ENCODE results near the gene SAP30. TPM values are rescaled to one million over a fixed set of nuclear protein-coding genes. Genes with fewer than 3 reads are reported as not detected.

The SAP30 gene, protein sequence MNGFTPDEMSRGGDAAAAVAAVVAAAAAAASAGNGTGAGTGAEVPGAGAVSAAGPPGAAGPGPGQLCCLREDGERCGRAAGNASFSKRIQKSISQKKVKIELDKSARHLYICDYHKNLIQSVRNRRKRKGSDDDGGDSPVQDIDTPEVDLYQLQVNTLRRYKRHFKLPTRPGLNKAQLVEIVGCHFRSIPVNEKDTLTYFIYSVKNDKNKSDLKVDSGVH
- total RNA-seq: 15.1 TPM
- long read RNA-seq, transcript SAP30-201 (4 exons, 1,108 nt): major isoform, 36 of 44 reads
- long read RNA-seq, partial matches to known transcripts: 7 of 44 reads
- long read RNA-seq, other reads (novel, unspliced or antisense): 1 of 44 reads

DNA sequence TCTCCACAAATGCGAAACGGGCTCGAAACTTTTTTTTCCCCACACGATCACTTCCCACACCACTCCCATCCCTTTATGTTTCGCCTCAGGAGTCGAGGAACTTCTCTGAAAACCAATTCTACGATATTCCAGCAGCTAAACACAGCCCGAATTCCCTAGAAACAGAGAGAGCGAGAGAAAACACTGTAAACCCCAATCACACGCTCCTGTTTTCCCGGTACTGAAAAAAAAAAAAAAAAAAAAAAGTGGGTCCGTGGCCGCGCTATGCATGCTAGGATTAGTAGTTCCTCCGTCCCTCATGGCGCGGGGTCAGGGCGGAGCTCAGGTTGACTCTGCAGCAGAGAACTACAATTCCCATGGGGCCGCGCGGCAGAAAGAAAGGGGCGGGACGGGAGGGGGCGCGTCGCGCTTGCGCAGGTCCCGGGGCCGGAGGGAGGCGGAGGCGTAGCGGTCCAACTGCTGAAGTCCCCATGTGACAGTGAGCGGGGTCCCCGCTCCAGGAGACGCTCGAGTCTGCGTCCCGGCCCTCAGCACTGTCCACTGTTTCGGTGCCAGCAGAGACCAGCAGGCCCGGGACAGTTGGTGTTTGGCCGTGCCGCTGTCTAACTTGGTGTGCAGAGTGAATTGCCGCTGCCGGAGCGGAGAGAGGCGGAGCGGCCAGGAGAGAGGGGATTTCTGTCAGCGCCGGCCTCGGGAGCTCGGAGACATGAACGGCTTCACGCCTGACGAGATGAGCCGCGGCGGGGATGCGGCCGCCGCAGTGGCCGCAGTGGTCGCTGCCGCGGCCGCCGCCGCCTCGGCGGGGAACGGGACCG, at the start of gene SAP30:
Gene SAP30 (plus strand): TSS at position 478 of the 815 bp plus-strand sequence. CDS start 229 bp downstream, at position 707.
- intact Hi-C loops (cut with micrococcal nuclease): loop anchor here (1.0 kb wide), 1 partner anchor 36 kb away; the partner anchor contains the start of gene HMGB2
- peak; percentile 96 for ATAC-seq
- DNase-seq: peak; percentile 99

DNA sequence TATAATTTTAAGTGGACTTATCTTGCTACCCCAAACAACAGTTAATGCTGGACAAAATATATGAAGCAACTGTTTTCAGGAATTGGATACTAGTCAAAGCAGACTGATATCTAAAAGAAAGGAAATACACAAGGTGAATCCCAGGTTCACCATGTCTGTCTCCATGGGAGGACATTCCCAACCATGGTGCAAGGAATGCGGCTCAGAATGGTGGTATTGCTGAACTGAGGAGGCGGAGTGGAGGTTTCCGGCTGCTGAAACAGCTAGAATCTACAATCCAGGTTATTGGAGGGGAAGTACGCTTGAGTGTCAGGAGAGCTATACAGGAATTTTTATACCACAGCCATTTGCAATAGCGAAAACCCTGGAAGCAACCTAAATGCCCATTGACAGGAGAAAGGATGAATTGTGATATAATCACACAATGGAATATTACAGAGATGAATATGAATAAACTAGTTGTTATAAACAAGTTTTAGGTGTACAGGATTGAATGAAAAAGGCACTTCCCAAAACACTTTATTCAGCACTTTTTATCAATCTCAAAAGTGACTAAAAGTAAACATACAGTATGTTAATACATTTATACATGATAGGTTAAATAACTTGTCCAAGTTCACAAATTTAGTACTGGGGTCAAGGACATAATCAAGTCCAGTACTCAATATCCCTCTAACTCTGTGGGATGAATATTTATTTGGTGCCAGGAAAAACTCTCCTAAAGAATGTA, 45.6 kb upstream of the SAP30 start:
- no peak for DNase-seq
- no peak for ATAC-seq
- intact Hi-C loops (cut with micrococcal nuclease): no loop called here

DNA sequence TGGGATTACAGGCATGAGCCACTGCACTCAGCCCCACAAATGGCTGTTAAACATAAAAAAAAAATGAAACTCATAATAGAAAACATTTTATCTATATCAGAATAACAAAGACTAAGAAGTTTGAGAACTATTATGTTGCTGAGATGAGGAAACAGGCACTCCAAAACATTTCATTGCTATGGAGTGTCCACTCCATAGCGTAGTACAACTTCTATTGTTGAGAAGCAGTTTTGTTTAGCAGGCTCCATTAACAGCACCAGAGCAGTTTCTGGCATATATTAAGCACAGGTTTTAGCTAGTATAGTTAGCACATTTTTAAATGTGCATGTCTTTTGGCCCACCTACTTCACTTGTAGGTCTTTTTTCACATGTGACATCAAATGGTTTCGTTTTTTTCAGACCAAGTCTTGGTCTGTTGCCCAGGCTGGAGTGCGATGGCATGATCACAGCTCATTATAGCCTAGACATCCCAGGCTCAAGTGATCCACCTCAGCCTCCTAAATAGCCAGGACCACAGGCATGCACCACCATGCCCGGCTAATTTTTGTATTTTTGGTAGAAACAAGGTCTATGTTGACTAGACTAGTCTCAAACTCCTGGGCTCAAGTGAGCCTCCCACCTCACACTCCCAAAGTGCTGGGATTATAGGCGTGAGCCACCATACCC, 42.4 kb upstream of the SAP30 start:
- DNase-seq: no peak
- peak; percentile 66 for ATAC-seq
- intact Hi-C loops (cut with micrococcal nuclease): no loop called here

DNA sequence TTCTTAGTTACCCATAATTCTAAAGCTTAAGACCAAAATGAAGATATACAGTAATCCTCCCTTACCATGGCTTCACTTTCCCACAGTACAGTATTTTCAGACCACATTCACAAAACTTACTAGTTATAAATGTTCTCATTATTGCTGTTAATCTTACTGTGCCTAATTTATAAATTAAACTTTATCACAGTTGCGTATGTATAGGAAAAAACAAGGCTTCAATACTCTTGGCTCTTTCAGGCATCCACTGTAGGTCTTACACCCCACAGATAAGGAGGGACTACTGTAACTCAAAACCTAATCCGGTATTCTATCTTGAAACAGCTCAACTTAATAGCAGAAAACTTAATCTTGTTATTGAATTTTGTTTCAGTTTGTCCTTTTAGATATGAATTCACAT, 40.2 kb upstream of the SAP30 start:
- DNase-seq: no peak
- ATAC-seq: no peak
- intact Hi-C loops (cut with micrococcal nuclease): no loop called here

DNA sequence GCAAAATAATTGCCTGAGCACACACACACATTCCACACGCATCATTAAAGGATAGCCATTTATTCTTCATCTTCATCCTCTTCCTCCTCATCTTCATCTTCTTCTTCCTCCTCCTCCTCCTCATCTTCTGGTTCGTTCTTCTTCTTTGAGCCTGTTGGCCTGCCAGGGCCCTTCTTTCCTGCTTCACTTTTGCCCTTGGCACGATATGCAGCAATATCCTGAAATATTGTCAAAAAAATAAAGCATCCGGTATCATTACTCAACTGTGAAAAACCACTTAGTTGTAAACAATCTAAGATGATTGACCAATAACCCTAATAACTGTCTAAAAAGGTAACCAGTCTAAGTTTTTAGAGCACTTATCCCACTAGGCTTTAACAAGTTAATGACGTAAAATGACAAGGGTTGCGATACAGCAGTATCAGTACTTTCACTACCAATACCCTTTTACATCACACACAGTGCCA, 38.7 kb upstream of the SAP30 start:
- ATAC-seq (no peak), DNase-seq (no peak)
- intact Hi-C loops (cut with micrococcal nuclease): no loop called here

DNA sequence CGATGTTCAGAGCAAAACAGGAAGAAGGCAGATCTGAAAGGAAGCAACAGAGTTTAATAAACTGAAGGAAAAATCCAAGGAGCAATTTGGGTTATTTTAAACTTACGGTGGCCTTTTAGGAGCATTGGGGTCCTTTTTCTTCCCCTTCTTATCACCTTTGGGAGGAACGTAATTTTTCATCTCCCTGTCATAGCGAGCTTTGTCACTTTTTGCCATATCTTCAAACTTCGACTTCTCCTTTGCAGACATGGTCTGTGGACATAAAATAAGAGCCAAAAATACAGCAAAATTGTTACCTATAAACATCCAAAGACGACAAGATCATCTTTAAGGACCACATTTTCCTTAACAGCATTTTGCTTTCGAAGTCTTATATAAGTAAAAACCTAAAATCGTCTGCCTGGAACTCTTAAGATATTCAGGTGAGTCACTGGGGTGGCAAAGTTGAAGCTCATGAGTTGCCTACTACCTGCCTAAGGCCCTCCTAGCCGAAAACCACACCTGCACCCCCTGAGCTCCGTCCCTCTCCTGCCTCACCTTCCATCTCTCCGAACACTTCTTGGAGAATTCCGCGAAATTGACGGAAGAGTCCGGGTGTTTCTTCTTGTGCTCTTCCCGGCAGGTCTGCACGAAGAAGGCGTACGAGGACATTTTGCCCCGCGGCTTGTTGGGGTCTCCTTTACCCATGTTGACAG, 37.6 kb upstream of the SAP30 start:
- DNase-seq (no peak), ATAC-seq (no peak)
- intact Hi-C loops (cut with micrococcal nuclease): no loop called here

DNA sequence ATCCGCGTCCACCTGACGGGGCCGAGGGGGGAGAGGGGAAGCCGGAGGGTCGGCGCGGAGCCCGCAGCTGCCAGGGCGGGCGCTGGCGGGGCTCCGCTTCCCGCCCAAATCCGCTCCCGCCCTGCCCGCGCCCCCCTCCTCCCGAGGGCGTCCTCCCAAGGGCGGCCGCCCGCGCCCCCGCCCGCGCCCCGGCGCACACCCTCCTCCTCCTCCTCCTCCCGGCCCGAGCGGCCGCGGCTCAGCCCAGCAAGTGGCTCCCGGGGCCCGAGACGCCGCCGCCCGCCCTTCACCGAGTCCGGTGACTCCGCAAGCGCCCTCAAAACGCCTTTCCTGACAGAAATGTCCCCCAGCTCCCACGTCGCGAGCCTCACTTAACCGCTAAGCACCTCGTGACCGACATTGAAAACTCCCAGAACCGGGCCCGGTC, 37.1 kb upstream of the SAP30 start:
- peak; percentile 83 for DNase-seq
- ATAC-seq: peak; percentile 79
- intact Hi-C loops (cut with micrococcal nuclease): loop anchor here (1.0 kb wide), 1 partner anchor 37 kb away; the partner anchor contains the start of gene SAP30

DNA sequence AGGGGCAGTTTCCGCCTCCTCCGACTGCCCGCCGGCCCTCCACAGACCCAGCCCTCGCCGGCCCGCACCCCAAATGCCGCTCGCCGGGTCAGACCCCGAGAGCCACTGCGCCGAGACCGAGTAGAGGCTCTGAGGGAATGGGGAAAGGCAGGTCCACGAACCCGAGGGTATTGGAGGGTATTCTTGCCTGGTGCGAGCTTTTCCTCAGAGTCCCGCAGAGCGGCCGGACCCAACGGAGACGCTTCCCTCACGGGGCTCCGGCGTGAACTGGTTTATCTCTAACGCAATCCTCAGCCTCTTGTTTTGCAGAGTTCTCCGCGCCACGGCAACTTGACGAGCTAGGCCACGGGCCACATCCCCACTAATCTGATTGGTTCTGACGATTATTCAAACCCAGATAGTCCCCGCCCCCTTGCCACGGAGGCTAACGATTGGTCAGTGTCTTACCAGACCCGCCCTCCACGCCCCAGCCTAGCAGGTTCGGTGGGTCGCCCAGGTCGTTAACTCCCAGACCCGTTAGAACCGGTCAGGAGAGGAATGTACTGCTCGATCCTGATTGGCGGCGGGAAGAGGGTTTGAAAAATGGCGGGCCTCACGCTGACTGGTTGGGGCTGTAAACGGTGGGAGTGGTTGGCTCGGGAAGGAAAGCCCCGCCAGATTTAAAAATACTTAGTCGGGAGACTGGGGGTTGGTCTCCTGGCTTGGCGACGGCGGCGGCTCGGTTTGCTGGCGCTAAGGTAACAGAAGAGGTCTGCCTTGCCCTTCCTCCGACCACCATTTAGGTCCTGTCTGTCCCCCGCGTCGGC, 36.5 kb upstream of the SAP30 start, which contains the start of gene HMGB2:
Gene HMGB2 (minus strand): TSS at position 274 of the 806 bp plus-strand sequence. CDS start 709 bp downstream, outside the sequence.
- ATAC-seq (peak; percentile 96), DNase-seq (peak; percentile 100)
- intact Hi-C loops (cut with micrococcal nuclease): loop anchor here (1.0 kb wide), 1 partner anchor 36 kb away; the partner anchor contains the start of gene SAP30

DNA sequence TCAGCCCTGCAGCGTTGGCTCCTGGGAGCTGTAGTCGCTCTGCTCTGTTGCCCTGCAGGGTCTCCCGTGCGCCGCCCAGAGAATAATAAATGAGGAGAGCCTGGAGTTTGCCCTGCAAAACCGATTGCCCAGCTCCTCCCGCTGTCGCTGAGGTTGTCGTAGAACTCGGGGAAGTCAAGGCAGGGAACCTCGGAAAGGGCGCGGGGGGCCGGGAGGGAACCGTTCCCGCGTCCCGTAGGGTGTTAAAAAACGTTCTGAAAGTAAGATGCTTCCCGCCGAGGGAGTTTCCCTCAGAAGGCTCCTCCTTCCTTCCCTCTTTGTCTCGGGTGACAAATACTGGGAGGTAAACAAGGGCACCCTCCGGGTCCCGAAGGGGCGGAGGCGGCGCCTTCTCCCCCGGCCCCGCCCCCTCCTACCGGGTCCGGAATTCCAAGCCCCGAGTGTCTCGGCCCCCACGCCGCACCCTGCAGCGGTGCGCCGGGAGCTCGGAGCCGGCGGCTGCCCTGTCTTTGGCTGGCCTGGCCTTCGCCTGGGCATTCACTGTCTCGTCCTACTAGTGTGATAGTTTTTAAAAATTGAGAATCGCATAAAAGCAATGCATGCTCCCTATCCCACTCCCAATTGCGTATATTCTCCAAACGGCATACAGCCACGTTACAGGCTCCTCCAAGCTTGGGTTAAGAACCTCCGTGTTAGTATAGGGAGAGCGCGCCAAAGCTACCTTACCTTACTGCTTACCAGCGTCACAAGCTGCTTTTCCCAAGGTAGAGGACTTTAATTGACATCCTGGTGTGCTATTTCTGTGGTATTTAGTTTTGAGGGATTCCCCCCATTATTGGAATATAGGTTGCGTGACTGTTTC, 35.6 kb upstream of the SAP30 start:
- peak; percentile 80 for DNase-seq
- intact Hi-C loops (cut with micrococcal nuclease): loop anchor here (1.0 kb wide), 1 partner anchor 35 kb away; the partner anchor contains the start of gene SAP30
- ATAC-seq: peak; percentile 66

DNA sequence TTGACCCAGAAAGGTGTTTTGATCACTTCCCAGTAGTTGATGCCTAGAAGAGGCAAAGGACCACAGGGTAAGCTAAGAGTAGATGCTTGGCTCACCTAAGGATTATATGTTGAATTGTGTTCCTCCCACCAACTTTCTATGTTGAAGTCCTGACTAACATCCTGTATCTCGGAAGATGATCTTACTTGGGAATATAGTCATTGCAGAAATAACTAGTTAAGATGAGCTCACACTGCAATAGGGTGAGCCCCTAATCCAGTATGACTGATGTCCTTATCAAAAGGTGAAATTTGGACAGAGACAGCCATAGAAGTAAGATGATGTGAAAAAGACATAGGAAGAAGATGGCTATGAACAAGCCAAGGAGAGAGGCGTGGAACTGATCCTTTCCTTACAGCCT, 33.3 kb upstream of the SAP30 start:
- ATAC-seq (no peak), DNase-seq (no peak)
- intact Hi-C loops (cut with micrococcal nuclease): no loop called here

DNA sequence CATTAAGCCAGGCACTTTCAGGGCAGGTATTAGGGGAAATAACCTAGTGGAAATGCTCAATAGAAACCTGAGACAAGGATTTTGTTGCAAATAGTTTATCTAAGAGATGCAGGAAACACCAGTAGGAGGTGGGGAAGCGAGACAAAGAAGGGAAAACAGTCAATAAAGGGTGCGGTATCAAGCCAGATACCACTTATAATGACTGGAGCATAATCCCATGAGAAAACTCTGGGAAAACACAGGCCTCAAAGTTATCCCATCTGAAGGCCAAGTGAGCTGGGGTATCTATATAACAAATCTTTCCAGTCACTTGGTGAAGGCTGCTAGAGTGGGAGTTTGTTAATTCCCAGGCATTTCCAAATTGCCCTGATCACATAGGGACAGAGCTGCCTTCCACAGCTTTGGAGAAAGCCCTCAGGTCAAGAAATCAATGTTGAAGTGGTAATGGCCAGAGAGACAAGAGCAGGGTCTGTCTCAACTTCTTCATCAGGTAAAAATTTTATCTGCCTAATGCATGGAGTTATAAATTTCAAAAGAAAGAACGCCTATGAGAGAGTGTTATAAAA, 26.8 kb upstream of the SAP30 start:
- DNase-seq (no peak), ATAC-seq (no peak)
- intact Hi-C loops (cut with micrococcal nuclease): no loop called here

DNA sequence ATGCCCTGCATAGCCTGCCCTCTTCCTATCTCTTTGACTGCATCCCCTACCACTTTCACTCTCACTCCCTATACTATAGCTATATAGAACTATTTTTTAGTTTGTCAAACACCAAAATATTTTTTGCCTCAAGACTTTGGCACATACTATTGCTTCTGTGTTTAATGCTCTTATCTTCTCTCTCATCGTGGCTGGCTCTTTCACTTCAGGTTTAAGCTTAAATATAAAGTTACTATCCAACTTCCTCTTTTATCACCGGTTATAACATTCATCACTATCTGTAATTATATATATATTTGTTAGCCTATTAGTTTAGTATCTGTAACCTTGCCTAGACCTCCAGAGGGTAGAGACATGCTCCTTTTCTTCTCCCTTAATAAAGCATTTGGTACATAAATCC, 25.1 kb upstream of the SAP30 start:
- intact Hi-C loops (cut with micrococcal nuclease): no loop called here
- no peak for DNase-seq
- ATAC-seq: no peak

DNA sequence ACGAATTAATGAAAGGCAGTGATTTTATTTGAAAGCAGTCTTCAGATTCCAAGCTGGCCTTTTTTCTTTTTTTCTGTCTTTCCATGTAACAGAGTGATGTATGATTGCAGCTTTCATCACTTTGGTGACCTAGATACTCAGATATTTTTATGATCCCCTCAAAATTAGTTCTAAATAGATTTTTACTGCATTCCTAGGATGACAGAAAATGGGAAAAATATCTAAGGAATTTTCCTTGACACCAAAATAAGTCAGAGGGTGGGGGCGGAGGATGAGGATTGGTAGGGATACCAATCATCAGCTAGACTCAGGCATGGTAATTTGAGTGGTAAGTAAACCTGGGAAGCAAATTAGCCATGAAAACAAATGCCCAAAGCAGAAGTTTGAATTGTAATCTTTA, 24.7 kb upstream of the SAP30 start:
- DNase-seq (no peak), ATAC-seq (no peak)
- intact Hi-C loops (cut with micrococcal nuclease): no loop called here

DNA sequence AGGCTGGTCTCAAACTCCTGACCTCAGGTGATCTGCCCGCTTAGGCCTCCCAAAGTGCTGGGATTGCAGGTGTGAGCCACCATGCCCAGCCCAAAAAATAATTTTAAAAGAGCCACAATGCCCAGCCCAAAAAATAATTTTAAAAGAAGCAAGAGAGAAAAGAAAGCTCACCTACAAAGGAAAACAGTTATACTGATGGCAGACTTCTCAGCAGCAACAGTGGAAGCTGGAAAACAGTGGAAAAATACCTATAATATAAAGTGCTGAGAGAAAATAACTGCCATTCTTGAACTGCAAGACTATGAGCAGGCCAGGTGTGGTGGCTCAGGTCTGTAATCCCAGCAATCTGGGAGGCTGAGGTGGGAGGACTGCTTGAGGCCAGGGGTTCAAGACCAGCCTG, 23.3 kb upstream of the SAP30 start:
- ATAC-seq: no peak
- no peak for DNase-seq
- intact Hi-C loops (cut with micrococcal nuclease): no loop called here

DNA sequence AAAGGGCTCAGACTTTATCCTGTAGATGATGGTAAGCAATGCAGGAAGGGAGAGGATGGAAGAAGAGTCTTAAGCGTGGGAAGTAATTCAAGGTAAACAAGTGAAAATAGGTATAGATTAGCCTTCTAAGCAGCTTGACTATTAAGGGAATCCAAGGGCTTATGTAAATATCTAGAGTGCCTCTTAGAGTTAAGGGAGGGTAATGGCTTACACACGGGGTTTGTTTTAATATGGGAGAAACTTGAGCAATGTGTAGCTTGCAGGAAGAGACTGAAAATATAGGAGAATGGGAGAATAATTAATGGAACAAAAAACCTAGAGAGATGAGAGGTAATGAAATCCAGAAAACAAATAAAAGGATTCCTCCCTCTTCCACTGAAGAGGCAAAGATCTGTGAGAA, 12.8 kb upstream of the SAP30 start:
- intact Hi-C loops (cut with micrococcal nuclease): no loop called here

DNA sequence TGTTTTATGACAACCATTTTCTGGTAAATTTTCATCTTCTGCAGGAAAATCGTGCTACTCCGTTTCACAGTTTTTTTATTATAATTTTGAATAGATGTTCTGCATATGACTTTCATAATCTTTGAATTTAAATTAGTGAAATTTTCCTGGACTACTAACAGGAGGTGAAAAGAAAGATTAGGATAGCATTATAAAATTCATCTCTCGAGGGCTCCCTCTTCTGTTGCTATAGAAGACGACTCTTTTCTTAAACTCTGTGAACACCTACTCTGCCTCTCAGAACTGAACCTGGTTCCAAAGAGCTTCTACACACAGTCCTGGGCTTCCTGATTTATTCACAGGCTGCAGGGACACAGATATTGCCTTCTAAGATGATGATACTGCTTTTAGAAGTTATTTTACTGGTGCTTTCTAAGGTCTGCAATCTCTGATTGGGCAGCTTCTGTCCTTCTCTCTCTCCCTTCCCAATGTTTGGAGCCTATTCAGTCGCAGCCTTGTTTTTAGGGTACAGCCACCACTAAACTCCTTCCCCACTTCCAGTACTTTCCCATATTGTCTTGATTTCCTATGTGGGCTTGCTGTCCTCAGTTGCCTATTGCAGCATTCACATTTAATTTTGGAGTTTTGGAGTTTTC, 10.1 kb upstream of the SAP30 start:
- DNase-seq (no peak), ATAC-seq (no peak)
- intact Hi-C loops (cut with micrococcal nuclease): no loop called here

More for the DNA sequence above, 12.8 kb upstream of the SAP30 start:
- ATAC-seq: no peak
- no peak for DNase-seq

Data from left ventricle myocardium superior (tissue), 1 donor.